Measurements from ENCODE around the gene WASF3.

Gene WASF3

DNA sequence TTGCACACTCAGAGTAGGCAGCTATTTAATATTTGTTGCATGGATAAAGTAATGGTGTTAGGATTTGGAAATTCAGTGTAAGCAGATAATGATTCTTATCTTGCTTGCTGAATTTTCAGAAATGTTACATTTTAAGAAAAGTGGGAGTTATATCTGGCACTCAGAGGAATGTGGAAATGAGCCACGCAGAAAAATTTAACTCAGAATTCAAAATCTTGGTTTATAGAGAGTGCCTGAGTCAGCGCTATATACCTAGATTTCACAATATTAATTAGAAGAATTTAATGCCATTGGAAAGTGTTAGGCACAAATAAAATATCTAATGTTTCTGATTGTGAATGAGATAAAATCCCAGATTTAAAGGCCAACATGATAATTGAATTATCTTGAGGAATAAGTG lies 106.8 kb downstream of the WASF3 start:
- no peak overlapping the region for H3K4me3 ChIP-seq (ENCODE audit: low read depth in 1 of 5, low read length in 5 of 5)
- H3K9me3 ChIP-seq (ENCODE audit: control insufficient read depth in 5 of 5, low read length in 5 of 5): no peaks in the 10 kb centered on the region
- H3K4me1 ChIP-seq (ENCODE audit: control insufficient read depth in 5 of 5, insufficient read depth in 5 of 5, low read length in 5 of 5): peaks cover 0 to 12% (median 3%) of the 10 kb centered on the region in 5 donors
- H3K36me3 ChIP-seq (ENCODE audit: control insufficient read depth in 5 of 5, insufficient read depth in 5 of 5, low read length in 5 of 5): peaks cover 2 to 12% (median 7%) of the 10 kb centered on the region in 5 donors
- no peak overlapping the region for H3K27ac ChIP-seq (ENCODE audit: low read depth, low read length)
- no peaks in the 10 kb centered on the region for H3K27me3 ChIP-seq (ENCODE audit: control insufficient read depth in 5 of 5, insufficient read depth in 4 of 5, low read length in 5 of 5)
- H3K9ac ChIP-seq (ENCODE audit: low read length in 5 of 5): no peak overlapping the region

DNA sequence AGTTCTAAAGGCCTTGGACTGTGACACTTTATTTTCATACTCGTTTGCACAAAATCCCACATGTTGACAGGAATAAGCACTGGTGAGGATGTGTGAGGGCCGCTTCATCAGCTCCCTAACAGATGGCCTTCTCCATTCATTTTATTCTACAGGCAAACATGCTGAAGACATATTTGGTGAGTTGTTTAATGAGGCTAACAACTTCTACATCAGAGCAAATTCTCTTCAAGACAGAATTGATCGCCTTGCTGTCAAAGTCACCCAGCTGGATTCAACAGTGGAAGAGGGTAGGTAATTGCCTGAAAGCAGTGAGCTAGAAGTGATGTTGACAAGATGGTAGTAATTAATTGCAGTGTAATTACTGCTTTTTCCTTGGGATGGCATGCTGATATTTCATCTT lies 107.4 kb downstream of the WASF3 start:
- Histone ChIP-seq H3K9ac (ENCODE audit: low read length in 5 of 5) (no peak overlapping the region), H3K27ac (ENCODE audit: low read depth, low read length) (no peak overlapping the region), H3K36me3 (ENCODE audit: control insufficient read depth in 5 of 5, insufficient read depth in 5 of 5, low read length in 5 of 5) (peaks cover 2 to 12% (median 7%) of the 10 kb centered on the region in 5 donors), H3K9me3 (ENCODE audit: control insufficient read depth in 5 of 5, low read length in 5 of 5) (no peaks in the 10 kb centered on the region), H3K4me1 (ENCODE audit: control insufficient read depth in 5 of 5, insufficient read depth in 5 of 5, low read length in 5 of 5) (peaks cover 0 to 12% (median 3%) of the 10 kb centered on the region in 5 donors), H3K27me3 (ENCODE audit: control insufficient read depth in 5 of 5, insufficient read depth in 4 of 5, low read length in 5 of 5) (no peaks in the 10 kb centered on the region), H3K4me3 (ENCODE audit: low read depth in 1 of 5, low read length in 5 of 5) (no peak overlapping the region)

DNA sequence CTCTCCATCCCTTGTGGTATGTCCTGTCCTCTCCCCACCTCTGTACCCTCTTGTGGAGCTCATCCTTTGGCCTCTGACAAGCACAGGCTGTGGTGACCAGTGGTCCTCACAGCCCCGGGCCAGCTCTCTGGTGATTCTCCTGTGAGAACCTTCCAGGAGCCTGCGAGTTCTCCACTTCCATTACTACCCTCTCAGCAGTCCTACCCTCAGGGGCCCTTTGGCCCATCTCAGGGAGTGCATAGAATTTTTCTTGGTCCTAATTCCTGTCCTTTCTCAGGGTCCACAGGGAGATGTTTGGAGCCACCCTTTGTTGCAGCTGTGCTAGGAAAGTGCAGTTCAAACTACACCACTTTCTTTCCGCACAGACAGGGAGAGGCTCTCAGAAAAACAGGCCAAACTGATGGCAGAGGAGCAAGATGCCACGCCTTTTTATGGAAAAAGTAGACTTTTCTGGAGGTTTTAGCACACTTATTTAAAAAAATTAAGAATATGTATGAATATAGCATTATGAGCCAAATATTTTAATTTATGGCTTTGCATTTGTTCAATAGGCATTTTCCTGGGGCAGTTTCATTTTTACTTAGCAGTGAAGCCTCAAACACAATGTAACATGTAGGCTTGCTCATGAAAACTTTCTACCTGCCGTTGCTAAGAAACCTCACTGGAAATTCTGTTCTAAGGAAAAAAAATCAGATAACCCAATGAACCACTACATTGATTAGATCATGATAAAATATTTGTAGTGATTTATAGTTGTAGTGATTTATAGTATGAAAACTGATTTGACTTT lies 111.1 kb downstream of the WASF3 start:
- Histone ChIP-seq H3K4me3 (ENCODE audit: low read depth in 1 of 5, low read length in 5 of 5) (no peak overlapping the region), H3K36me3 (ENCODE audit: control insufficient read depth in 5 of 5, insufficient read depth in 5 of 5, low read length in 5 of 5) (peaks cover 2 to 22% (median 15%) of the 10 kb centered on the region in 5 donors), H3K9ac (ENCODE audit: low read length in 5 of 5) (no peak overlapping the region), H3K27ac (ENCODE audit: low read depth, low read length) (no peak overlapping the region), H3K9me3 (ENCODE audit: control insufficient read depth in 5 of 5, low read length in 5 of 5) (no peaks in the 10 kb centered on the region), H3K4me1 (ENCODE audit: control insufficient read depth in 5 of 5, insufficient read depth in 5 of 5, low read length in 5 of 5) (no peaks in the 10 kb centered on the region), H3K27me3 (ENCODE audit: control insufficient read depth in 5 of 5, insufficient read depth in 4 of 5, low read length in 5 of 5) (no peaks in the 10 kb centered on the region)

DNA sequence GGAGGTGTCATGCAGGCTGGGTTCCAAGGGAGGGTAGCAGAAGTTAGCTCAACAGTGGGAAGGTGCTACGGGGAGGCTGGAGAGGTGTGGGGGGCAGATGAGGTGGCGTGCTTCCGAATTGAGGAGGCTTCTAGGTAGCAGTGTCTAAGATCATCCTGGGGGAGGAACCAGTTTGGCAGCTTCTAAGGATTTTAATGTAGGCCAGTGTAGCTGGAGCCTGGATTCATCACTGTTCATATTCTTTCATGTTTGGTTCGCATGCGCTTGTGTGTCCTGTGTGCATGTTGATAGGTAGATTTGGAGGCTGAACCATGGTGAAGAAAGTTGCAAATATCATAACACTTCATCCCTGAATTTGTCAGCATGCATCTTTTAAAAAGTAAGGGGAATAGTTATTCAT lies 116.4 kb downstream of the WASF3 start:
- Histone ChIP-seq H3K27me3 (ENCODE audit: control insufficient read depth in 5 of 5, insufficient read depth in 4 of 5, low read length in 5 of 5) (no peaks in the 10 kb centered on the region), H3K4me1 (ENCODE audit: control insufficient read depth in 5 of 5, insufficient read depth in 5 of 5, low read length in 5 of 5) (peaks cover 0 to 5% (median 4%) of the 10 kb centered on the region in 5 donors), H3K4me3 (ENCODE audit: low read depth in 1 of 5, low read length in 5 of 5) (no peak overlapping the region), H3K9me3 (ENCODE audit: control insufficient read depth in 5 of 5, low read length in 5 of 5) (no peaks in the 10 kb centered on the region), H3K27ac (ENCODE audit: low read depth, low read length) (no peak overlapping the region), H3K9ac (ENCODE audit: low read length in 5 of 5) (no peak overlapping the region), H3K36me3 (ENCODE audit: control insufficient read depth in 5 of 5, insufficient read depth in 5 of 5, low read length in 5 of 5) (peaks cover 8 to 17% (median 15%) of the 10 kb centered on the region in 5 donors)

DNA sequence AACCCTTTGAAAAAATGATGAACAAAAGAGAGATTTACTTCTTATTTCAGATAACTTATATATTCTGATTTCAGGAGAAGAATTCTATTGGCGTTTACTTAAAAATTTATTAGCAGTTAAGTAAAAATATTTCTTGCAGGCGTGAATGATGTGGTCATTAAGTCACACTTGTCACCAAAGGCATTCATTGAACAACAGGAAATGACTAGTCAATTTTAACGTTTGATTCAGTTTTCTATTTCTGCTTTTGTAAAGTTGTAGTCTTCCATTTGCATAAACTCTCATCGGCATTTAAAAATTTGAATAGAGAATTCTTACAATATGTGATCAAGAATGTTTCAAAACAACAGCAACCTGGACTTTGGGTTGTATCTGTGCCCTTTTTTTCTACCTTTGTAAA lies 119.7 kb downstream of the WASF3 start:
- Histone ChIP-seq H3K9ac (ENCODE audit: low read length in 5 of 5) (no peak overlapping the region), H3K27ac (ENCODE audit: low read depth, low read length) (no peak overlapping the region), H3K9me3 (ENCODE audit: control insufficient read depth in 5 of 5, low read length in 5 of 5) (no peaks in the 10 kb centered on the region), H3K4me3 (ENCODE audit: low read depth in 1 of 5, low read length in 5 of 5) (no peak overlapping the region), H3K36me3 (ENCODE audit: control insufficient read depth in 5 of 5, insufficient read depth in 5 of 5, low read length in 5 of 5) (peaks cover 11 to 37% (median 29%) of the 10 kb centered on the region in 5 donors), H3K4me1 (ENCODE audit: control insufficient read depth in 5 of 5, insufficient read depth in 5 of 5, low read length in 5 of 5) (peaks cover 0 to 5% (median 4%) of the 10 kb centered on the region in 5 donors), H3K27me3 (ENCODE audit: control insufficient read depth in 5 of 5, insufficient read depth in 4 of 5, low read length in 5 of 5) (no peaks in the 10 kb centered on the region)

DNA sequence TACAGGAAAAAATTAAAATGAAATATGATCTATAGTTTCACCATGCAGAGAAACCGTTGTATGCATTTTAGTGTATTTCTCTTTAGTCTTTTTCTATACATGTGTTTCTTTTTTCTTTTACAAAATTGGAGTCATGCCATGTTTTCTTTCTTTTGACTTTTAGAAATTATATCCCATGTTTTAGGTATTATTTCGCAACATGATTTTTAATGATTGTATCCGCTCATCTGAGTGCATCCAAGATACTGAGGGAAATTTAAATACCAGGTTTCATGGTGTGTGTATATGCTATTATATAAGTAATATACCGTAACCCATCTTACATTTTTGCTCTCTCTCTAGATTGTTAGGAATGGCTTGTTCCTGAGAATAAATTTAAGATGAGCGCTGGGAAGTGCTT lies 120.8 kb downstream of the WASF3 start:
- Histone ChIP-seq H3K36me3 (ENCODE audit: control insufficient read depth in 5 of 5, insufficient read depth in 5 of 5, low read length in 5 of 5) (peaks cover 4 to 46% (median 39%) of the 10 kb centered on the region in 5 donors), H3K9ac (ENCODE audit: low read length in 5 of 5) (no peak overlapping the region), H3K9me3 (ENCODE audit: control insufficient read depth in 5 of 5, low read length in 5 of 5) (no peaks in the 10 kb centered on the region), H3K4me3 (ENCODE audit: low read depth in 1 of 5, low read length in 5 of 5) (no peak overlapping the region), H3K4me1 (ENCODE audit: control insufficient read depth in 5 of 5, insufficient read depth in 5 of 5, low read length in 5 of 5) (peaks cover 0 to 5% (median 4%) of the 10 kb centered on the region in 5 donors), H3K27ac (ENCODE audit: low read depth, low read length) (no peak overlapping the region), H3K27me3 (ENCODE audit: control insufficient read depth in 5 of 5, insufficient read depth in 4 of 5, low read length in 5 of 5) (no peaks in the 10 kb centered on the region)

DNA sequence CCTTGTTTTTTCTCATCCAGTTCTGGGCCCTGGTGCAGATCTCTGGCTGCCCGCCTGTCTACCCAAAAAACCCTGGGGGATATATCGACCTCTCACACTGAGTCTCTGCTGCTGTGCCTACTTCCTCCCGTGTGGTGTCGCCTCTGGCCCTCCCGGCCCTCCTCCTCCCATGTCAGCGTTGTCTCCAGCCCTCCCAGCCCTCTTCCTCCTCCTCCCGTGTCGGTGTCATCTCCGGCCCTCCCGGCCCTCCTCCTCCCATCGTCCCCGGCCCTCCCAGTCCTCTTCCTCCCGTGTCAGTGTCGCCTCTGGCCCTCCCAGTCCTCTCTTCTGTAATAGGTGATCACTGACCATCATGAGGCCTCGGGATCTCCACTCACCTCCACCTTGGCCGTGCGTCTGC lies 121.3 kb downstream of the WASF3 start:
- Histone ChIP-seq H3K4me3 (ENCODE audit: low read depth in 1 of 5, low read length in 5 of 5) (no peak overlapping the region), H3K27ac (ENCODE audit: low read depth, low read length) (no peak overlapping the region), H3K9me3 (ENCODE audit: control insufficient read depth in 5 of 5, low read length in 5 of 5) (no peaks in the 10 kb centered on the region), H3K4me1 (ENCODE audit: control insufficient read depth in 5 of 5, insufficient read depth in 5 of 5, low read length in 5 of 5) (peaks cover 0 to 5% (median 4%) of the 10 kb centered on the region in 5 donors), H3K36me3 (ENCODE audit: control insufficient read depth in 5 of 5, insufficient read depth in 5 of 5, low read length in 5 of 5) (peaks cover 4 to 50% (median 43%) of the 10 kb centered on the region in 5 donors), H3K27me3 (ENCODE audit: control insufficient read depth in 5 of 5, insufficient read depth in 4 of 5, low read length in 5 of 5) (no peaks in the 10 kb centered on the region), H3K9ac (ENCODE audit: low read length in 5 of 5) (no peak overlapping the region)

DNA sequence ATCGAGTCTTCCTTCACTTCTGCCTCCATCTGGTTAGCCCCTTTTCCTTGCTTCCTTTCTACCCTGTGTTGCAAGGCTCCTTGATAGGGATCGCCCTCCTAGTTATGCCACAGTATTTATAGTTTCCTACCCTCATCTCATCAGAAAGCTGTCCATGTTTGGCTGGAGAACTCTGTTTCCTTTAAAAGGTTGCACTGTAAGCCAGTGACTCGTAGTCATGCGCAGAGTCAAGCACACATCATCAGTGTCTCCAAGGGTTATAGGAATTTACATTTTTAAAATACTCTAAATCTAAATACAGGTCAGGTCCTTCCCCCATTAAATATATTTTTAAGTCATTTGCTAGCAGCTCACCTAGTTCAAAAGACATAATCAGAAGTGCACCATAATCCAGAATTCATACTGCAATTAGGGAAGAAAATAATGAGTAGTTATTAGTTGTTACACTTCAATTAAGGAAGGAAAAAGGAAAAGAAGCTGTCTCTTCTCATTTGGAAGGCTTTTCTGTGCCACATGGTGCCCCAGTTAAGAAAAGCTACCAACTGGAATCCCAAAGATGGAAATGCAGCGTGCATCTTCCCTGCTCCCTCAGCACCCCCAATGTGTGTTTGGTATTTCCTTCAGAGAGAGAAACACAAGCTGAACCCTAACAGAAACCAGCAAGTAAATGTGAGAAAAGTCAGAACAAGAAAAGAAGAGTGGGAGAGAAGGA lies 122.1 kb downstream of the WASF3 start:
- H3K36me3 ChIP-seq (ENCODE audit: control insufficient read depth in 5 of 5, insufficient read depth in 5 of 5, low read length in 5 of 5): peaks cover under 1 to 55% (median 45%) of the 10 kb centered on the region in 5 donors
- no peaks in the 10 kb centered on the region for H3K27me3 ChIP-seq (ENCODE audit: control insufficient read depth in 5 of 5, insufficient read depth in 4 of 5, low read length in 5 of 5)
- no peak overlapping the region for H3K27ac ChIP-seq (ENCODE audit: low read depth, low read length)
- H3K9ac ChIP-seq (ENCODE audit: low read length in 5 of 5): no peak overlapping the region
- H3K9me3 ChIP-seq (ENCODE audit: control insufficient read depth in 5 of 5, low read length in 5 of 5): no peaks in the 10 kb centered on the region
- no peak overlapping the region for H3K4me3 ChIP-seq (ENCODE audit: low read depth in 1 of 5, low read length in 5 of 5)
- H3K4me1 ChIP-seq (ENCODE audit: control insufficient read depth in 5 of 5, insufficient read depth in 5 of 5, low read length in 5 of 5): peaks cover 0 to 5% (median 4%) of the 10 kb centered on the region in 5 donors

DNA sequence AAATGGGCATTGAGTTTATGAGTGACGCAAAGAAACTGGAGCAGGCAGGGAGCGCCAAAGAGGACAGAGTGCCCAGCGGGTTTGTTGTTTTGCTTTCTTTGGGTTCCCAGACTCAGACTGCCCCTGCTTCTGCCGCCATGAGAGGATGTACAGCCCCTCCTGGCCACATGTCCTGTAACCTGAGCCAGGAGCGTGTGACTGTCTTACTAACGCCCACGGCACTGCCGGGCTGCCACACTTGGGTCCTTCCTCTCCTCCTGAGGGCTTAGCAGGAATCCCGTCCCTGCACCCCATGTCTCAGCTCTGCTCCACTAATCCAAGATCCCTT lies 122.6 kb downstream of the WASF3 start:
- Histone ChIP-seq H3K4me1 (ENCODE audit: control insufficient read depth in 5 of 5, insufficient read depth in 5 of 5, low read length in 5 of 5) (peaks cover 0 to 5% (median 4%) of the 10 kb centered on the region in 5 donors), H3K27ac (ENCODE audit: low read depth, low read length) (no peak overlapping the region), H3K4me3 (ENCODE audit: low read depth in 1 of 5, low read length in 5 of 5) (no peak overlapping the region), H3K36me3 (ENCODE audit: control insufficient read depth in 5 of 5, insufficient read depth in 5 of 5, low read length in 5 of 5) (peaks cover 0 to 55% (median 46%) of the 10 kb centered on the region in 5 donors), H3K27me3 (ENCODE audit: control insufficient read depth in 5 of 5, insufficient read depth in 4 of 5, low read length in 5 of 5) (no peaks in the 10 kb centered on the region), H3K9ac (ENCODE audit: low read length in 5 of 5) (no peak overlapping the region), H3K9me3 (ENCODE audit: control insufficient read depth in 5 of 5, low read length in 5 of 5) (no peaks in the 10 kb centered on the region)

DNA sequence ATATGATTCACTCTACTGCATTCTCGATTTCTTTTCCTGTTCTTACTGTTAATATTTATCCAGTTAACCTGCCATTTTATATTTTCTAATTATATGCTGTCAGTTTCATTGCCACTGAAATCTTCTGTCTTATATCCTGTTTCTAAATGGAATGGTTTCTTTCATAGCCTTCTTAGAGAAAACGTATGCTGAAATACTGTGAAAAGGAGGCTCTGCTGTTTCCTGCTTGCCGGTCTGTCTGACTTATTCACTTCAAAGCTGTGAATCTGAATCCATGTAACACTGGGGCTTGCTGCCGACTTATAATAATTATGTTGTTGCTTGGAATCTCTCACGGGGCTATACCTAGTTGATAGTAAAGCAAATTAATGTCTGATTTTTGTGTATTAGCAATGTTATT lies 123.1 kb downstream of the WASF3 start:
- H3K27me3 ChIP-seq (ENCODE audit: control insufficient read depth in 5 of 5, insufficient read depth in 4 of 5, low read length in 5 of 5): no peaks in the 10 kb centered on the region
- H3K9me3 ChIP-seq (ENCODE audit: control insufficient read depth in 5 of 5, low read length in 5 of 5): no peaks in the 10 kb centered on the region
- peaks cover 0 to 5% (median 4%) of the 10 kb centered on the region in 5 donors for H3K4me1 ChIP-seq (ENCODE audit: control insufficient read depth in 5 of 5, insufficient read depth in 5 of 5, low read length in 5 of 5)
- H3K27ac ChIP-seq (ENCODE audit: low read depth, low read length): no peak overlapping the region
- no peak overlapping the region for H3K9ac ChIP-seq (ENCODE audit: low read length in 5 of 5)
- no peak overlapping the region for H3K4me3 ChIP-seq (ENCODE audit: low read depth in 1 of 5, low read length in 5 of 5)
- H3K36me3 ChIP-seq (ENCODE audit: control insufficient read depth in 5 of 5, insufficient read depth in 5 of 5, low read length in 5 of 5): peaks cover 0 to 56% (median 49%) of the 10 kb centered on the region in 5 donors

All from subcutaneous abdominal adipose tissue (tissue), 5 donors.